Neural cell (in vitro differentiated cells): ENCODE data around the gene WDSUB1.

ENCODE experiments used
- CTCF ChIP-seq: fragments of 450-650 bp; IDR thresholded peaks from 2 replicates; pipeline ENCODE4 v1.5.1; 2014; ENCODE audit warnings: antibody characterized with exemption, mild to moderate bottlenecking, moderate library complexity; ENCODE audit not compliant: poor library complexity, severe bottlenecking
- EP300 ChIP-seq: fragments of 450-650 bp; conservative IDR thresholded peaks from 2 replicates; pipeline ENCODE4 v1.6.1; 2014; ENCODE audit warnings: antibody characterized with exemption, mild to moderate bottlenecking, moderate library complexity; ENCODE audit not compliant: poor library complexity, severe bottlenecking
- EZH2 ChIP-seq: fragments of 200-600, 300-800 bp; shearing (Covaris generic), sonication (generic); IDR thresholded peaks from 2 replicates; pipeline ENCODE4 v1.6.1; 2014; ENCODE audit warnings: antibody characterized with exemption, low read length, borderline replicate concordance, mild to moderate bottlenecking; ENCODE audit not compliant: insufficient read depth, poor library complexity, severe bottlenecking
- MXI1 ChIP-seq: fragments of 450-650 bp; conservative IDR thresholded peaks from 2 replicates; pipeline ENCODE4 v1.6.1; 2014; ENCODE audit warnings: antibody characterized with exemption, mild to moderate bottlenecking; ENCODE audit not compliant: poor library complexity, severe bottlenecking
- POLR2AphosphoS5 ChIP-seq: IDR thresholded peaks from 2 replicates; pipeline ENCODE4 v1.6.1; 2012
- RAD21 ChIP-seq: fragments of 450-650 bp; conservative IDR thresholded peaks from 2 replicates; pipeline ENCODE4 v1.6.1; 2014; ENCODE audit warnings: antibody characterized with exemption, mild to moderate bottlenecking, moderate library complexity
- REST ChIP-seq: IDR thresholded peaks from 2 replicates; pipeline ENCODE4 v1.6.1; 2012; ENCODE audit warnings: borderline replicate concordance
- SMC3 ChIP-seq: fragments of 450-650 bp; conservative IDR thresholded peaks from 2 replicates; pipeline ENCODE4 v1.6.1; 2014; ENCODE audit warnings: antibody characterized with exemption, mild to moderate bottlenecking, moderate library complexity; ENCODE audit not compliant: poor library complexity
- TAF1 ChIP-seq: IDR thresholded peaks from 2 replicates; pipeline ENCODE4 v1.6.1; 2012; ENCODE audit warnings: low read depth

- TF ChIP-seq CTCF, result no peak
- no peak for TF ChIP-seq TAF1
- no peak for TF ChIP-seq POLR2AphosphoS5
- TF ChIP-seq RAD21, result no peak
- TF ChIP-seq SMC3, result no peak
- no peak for TF ChIP-seq EZH2
- TF ChIP-seq EP300, result no peak
- no peak for TF ChIP-seq REST
- TF ChIP-seq MXI1, result no peak
Measured at GRCh38 chr2:159307942-159308341, 21.4 kb upstream of the WDSUB1 start.
